Spleen (tissue), 7 donors: ENCODE results near the gene CENPM.

Source experiments
- POLR2A ChIP-seq, 3 donors: fragments of 450-650 bp; IDR thresholded peaks; one replicate each; pipeline ENCODE4 v1.5.1; 2017; ENCODE audit warnings: antibody characterized with exemption in 3 of 3, mild to moderate bottlenecking in 1 of 3
- TF ChIP-seq, protein P1 (sequence below), 11 experiments: fragments of 200-600 bp in 7 of 11; fragments of 450-650 bp in 4 of 11; sonication (generic) in 4 of 11; IDR thresholded peaks in 8 of 11; conservative IDR thresholded peaks in 3 of 11; 1 replicate in 7 of 11; 2 replicates in 4 of 11; pipeline versions ENCODE4 v1.4.0 to v1.8.0; 2016 to 2021; ENCODE audit warnings: antibody characterized with exemption in 11 of 11, inconsistent platforms in 4 of 11, mild to moderate bottlenecking in 1 of 11
- donor health status: DM: no; HTN: no; CAD: no; lungs with moderate emphysema.
- donor health status: DM: no; HTN: no; CAD: no.
- donor health status: DM: no; HTN: no; CAD: no.

DNA sequence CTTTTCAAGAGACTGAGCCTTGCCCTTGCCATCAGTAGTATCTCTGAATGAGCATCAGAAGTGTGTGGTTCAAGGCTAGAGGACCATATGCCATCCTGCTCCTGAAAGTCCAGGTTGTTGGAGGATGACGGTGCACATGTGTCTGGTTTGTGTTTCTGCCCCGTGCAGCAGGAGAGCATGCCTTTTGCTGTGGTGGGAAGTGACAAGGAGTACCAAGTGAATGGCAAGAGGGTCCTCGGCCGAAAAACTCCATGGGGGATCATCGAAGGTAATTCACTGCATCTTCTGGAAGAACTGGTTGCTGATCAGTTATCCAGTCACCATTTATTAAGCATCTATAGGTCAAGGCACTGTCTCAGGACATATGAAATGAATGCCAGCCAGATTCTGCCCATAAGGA is 45.5 kb upstream of the CENPM start:
- no peak for TF ChIP-seq POLR2A (IDR thresholded peaks at IDR 0.05)
- TF ChIP-seq, protein P1, sequence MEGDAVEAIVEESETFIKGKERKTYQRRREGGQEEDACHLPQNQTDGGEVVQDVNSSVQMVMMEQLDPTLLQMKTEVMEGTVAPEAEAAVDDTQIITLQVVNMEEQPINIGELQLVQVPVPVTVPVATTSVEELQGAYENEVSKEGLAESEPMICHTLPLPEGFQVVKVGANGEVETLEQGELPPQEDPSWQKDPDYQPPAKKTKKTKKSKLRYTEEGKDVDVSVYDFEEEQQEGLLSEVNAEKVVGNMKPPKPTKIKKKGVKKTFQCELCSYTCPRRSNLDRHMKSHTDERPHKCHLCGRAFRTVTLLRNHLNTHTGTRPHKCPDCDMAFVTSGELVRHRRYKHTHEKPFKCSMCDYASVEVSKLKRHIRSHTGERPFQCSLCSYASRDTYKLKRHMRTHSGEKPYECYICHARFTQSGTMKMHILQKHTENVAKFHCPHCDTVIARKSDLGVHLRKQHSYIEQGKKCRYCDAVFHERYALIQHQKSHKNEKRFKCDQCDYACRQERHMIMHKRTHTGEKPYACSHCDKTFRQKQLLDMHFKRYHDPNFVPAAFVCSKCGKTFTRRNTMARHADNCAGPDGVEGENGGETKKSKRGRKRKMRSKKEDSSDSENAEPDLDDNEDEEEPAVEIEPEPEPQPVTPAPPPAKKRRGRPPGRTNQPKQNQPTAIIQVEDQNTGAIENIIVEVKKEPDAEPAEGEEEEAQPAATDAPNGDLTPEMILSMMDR (IDR thresholded peaks at IDR 0.05 in 8 of 11, conservative IDR thresholded peaks at IDR 0.05 in 3 of 11) = no peak
